GM19328 (cell line): ENCODE data around the gene CHST5.
"Not testable (repeated sequence)": the region's sequence is repeated elsewhere in the genome, so short reads cannot be mapped to it uniquely, and the experiment has no call there.

Experiments
- ATAC-seq: cut with Tn5 transposase; IDR thresholded peaks from one replicate; pipeline ENCODE4 v1.9.1; 2021; ENCODE audit warnings: mild to moderate bottlenecking, moderate library complexity; ENCODE audit not compliant: unreplicated experiment

Gene CHST5

DNA sequence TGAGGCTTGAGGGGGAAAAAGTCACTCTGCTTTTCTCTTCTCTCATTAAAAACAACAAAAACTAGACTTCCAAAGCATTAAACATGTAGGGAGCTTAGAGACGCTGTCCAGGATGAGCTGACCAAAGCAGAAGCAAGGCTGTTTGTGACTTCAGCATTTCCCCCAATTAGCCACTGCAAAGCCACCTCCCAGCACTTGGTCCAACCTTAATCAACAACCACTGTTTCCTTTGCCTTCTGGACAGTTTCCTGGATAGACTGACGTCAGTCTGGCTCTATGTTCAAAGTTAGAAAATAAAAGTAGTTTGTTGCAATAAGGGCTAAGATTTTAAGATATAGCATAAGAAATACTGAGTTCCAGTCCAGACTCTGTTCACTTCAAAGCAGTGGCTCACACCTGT, 17.0 kb upstream of the CHST5 start:
- ATAC-seq: no peak

DNA sequence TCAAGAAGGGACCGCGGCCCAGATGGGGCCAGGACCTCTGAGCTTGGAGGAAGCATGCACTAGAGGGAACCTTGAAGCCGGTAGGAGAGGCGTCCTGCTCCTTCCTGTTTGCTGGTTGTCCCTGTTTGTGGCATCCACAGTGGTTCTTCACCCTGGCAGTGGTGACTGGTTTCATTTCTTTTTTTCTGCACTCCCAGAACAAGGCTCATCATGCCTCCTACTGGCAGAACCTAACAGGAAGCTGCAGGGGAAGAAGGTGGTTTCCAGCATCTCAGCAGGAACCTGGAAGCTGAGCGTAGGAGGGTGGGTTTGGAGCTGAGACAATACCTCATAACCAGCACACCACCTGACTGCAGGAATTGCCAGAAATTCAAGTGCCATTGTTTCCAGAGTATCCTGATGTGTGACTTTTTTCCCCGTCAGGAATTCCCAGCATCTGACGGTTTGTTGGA, 14.3 kb upstream of the CHST5 start:
- ATAC-seq: peak; percentile 63

DNA sequence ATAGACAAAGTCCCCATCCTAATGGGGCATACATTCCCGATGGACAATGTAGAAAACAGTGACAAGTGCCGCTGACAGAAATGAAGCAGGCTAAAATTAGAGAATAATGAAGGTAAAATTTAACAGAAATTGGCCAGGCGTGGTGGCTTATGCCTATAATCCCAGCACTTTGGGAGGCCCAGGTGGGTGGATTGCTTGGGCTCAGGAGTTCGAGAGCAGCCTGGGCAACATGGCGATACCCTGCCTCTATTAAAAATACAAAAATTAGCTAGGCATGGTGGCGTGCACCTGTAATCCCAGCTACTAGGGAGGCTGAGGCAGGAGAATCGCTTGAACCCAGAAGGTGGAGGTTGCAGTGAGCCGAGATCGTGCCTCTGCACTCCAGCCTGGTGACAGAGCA, 12.5 kb upstream of the CHST5 start:
- not testable (repeated sequence) for ATAC-seq

DNA sequence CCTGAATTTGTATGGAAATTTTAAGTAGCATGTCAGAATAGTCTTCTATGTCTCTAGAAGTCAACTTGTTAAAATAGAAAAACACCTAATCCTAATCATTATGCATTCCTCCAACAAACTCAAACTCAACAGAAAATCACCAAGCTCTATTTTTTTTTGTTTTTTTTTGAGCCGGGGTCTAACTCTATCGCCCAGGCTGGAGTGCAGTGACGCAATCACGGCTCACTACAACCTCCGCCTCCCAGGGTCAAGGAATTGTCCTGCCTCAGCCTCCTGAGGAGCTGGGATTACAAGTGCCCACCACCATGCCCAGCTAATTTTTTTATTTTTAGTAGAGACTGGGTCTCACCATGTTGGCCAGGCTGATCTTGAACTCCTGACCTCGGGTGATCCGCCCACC, 10.4 kb upstream of the CHST5 start:
- ATAC-seq: no peak

DNA sequence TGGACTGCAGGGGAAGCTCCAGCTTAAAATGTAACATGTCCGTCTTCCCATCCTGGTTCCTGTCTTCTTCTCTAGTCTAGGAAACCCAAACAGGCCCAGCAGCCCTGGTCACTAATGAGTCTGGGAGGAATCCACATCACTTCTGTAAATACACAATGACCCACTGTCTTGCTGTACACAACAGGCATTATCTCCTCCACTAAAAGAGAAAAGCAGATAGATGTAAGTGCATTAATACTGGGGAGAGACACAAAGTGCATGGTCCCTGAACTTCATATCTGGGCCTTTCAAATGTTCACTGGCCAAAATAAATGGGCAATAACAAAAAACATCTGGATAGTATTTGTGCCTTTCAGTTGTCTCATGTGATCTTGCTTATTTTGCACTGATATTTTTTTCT, 10.0 kb upstream of the CHST5 start:
- not testable (repeated sequence) for ATAC-seq

DNA sequence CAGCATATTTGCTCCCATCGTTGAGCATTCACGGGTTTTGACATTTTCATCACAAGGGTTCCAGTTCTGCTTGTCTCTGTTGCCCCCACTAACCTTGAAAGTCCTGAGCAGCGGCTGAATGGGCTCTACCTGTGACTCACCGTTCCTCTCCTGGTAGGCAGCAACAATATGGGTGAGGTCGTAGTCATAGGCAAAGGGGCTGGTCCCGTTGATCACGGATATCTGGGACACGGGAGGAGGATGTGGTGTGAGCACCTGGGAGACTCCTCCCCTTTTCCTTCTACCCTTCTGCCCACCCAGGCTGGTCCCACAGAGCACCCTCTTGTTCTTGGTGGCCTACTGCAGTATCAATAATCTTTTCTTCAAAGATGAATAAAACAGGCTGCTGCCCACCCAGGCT, 6.6 kb upstream of the CHST5 start:
- ATAC-seq: not testable (repeated sequence)

DNA sequence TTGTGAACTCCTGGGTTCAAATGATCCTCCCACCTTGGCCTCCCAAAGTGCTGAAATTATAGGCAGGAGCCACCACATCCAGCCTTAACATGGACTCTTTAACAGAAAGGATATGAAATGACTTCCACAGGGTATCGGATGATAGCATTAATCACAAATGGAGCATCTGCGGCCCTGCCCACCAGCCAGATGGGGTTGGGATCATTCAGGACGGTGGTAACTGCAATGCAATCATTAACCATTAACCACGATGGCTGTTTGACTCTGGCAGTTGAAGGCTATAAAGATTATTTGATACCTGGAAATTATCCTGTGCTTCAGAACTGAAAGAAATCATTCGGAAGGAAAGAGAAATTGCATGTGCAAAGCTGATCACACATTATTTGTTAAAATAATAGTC, 5.3 kb upstream of the CHST5 start:
- ATAC-seq: no peak

DNA sequence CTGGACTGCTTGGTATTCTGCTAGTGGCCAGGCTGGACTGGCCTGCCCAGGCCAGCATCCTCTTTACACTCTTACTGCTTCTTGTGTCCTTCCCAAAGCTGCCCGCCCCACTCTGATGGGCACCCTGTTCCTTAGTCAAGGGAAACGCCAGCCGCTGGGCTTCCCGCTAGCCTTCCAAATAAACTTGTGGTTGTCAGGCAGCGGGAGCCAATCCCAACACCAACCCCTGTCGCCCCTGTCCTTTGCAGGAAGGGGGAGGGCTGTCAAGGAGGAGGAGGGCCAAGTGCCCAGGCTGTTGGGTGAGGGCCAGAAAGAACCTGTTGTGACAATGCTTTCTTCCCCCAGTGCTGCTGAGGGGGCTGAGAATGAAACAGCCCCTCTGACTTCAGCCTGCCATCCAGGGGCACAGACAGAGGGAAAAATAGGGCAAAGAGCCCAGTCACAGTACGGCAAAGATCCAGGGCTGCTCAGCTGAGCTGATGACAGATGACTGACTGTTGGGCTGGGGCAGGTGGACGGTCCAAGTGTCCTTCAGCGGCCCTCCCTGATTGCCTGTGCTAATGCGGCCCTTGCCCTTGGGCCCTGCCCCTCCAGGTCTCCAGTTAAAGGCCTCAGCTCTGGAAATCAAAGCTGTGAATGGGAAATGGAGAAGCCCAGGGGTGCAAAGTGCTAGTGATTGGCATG, 3.1 kb upstream of the CHST5 start:
- not testable (repeated sequence) for ATAC-seq

DNA sequence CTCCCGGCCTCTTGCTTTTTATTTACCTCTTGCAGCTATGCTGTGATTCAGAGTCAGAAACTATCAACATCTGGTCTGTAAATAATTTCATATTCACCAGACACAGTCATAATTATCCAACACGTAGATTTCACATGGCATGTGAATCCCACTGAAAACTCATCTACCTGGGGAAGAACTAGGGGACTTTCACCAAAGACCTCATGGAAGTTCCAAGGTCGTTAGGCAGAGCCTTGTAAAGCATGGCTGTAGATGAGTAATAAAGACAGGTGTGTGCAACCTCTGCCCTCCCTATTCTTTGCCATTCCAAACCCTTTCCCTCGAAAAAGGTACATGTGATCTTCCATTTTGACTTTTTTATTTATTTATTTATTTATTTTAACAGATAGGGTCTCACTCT, 1.9 kb upstream of the CHST5 start:
- ATAC-seq: no peak

DNA sequence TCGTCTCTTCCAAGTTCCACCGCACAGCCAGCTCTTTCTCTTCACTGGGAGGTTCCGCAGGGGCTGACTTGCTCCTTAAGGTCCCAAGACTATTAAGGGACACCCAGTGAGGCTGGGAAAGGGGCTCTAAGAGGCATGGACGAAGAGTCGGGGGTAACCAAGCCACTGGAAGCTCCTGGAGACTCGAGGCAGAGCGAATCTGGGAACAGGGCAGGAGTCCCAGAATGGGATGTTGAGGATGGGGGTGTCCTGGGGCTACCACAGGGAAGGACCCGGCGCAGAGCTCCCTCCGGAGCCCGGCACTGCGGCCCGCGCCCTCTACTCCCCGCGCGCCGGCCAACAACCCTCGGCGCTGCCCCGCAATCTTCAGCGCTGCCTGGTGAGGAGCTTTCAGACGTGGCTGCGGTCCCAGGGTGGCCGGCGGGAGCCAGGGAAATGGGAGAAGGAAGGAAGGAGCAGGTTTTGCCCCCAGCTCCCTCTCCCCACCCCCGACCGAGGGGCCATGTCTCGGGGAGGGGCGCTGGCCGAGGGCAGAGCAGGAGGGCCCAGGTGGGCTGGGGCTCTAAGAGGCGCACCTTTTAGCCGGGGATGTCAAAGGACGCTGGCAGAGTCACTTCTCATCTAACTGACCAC, 581 bp downstream of the CHST5 start:
- no peak for ATAC-seq

DNA sequence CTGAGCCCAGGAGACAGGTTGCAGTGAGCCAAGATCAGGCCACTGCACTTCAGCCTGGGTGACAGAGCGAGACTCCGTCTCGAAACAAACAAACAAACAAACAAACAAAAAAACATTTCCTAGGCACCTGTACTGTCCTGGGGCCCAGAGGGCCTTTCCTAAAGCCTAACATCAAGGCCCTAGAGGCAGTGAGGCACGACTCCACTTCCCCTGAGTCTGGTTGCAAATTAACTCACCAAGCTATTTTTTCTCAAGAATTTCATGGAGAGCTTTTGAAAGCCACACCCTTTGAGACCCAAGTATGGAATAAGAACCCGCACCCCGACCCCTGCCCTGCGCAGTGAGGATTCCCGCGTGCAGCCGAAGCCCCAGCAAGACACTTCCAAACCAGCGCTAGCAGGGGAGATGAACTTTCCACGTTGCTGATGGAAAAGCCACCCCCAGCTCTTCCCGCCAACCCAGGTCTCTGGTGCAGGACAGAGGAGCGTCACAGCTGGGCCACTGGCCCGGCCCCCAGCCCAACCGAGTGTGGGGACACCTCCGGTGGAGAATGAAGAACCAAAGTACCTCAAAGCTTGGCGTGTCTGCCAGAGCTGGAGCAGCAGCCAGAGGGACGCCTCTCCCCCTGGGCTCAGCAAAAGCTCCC, 1.2 kb downstream of the CHST5 start:
- no peak for ATAC-seq

DNA sequence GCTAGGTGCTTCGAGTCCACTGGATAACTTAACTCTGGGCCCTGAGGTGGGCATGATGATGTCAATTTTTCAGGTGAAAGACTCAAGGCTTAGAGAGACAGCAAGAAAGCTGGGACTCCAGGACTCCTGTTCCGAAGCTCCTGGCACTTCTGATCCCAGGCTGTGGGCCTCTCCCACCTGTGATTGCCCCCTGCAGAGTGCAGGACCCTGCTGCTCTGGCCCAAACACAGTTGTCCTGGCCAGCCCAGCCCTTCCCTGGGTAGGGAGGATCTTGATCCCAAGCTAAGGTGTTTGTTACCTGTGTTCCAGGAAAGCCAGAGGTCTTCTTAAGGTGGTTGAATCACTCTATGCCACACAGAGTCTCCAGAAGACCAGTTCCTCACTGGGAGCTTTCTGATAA, 3.1 kb downstream of the CHST5 start:
- no peak for ATAC-seq

DNA sequence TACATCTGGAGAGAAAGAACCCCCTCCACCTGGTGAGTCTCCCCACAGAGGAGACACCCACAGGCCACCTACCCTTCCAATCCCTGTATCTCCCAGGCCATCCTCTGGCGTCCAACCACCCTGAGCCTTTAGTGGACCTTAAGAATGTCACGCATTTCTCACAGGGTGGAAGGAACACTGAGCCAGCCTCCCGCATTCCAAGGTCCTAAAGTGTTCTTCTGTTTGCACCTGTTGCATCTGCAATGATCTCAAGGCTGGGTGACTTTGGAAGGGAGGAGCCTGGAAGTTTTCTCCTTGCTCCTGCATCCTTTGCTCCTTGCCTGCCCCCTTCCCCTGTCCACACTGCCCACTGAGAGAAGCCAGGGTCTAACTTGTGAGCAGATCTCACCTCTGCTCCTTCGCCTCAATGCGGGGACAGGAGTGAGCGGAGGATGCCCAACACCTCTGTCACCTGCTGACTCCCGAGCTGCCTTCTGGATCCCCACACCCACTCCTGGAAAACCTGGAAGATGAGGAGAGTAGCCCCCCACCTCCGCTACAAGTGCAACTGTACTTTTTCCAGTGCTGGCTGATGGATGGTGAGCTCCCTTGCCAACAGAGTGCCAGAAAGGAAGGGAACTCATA, 3.7 kb downstream of the CHST5 start:
- no peak for ATAC-seq

DNA sequence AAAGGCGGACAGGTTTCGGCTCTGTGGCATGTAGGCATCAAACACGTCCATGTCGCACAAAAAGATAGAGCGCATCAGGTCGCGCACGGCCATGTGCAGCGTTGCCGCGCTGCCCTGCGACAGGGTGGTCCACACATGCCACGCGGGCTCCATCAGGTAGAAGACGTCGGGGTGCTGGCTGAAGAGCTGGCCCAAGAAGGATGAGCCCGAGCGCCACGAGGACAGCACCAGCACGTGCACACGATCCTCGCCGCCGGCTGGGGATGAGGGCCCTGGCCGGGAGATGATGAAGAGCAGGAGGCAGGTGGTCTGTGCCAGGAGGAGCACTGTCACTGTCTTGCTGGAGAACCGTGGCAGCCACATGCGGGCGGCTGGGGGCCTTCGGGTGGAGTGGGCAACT, 5.9 kb downstream of the CHST5 start:
- ATAC-seq: no peak

DNA sequence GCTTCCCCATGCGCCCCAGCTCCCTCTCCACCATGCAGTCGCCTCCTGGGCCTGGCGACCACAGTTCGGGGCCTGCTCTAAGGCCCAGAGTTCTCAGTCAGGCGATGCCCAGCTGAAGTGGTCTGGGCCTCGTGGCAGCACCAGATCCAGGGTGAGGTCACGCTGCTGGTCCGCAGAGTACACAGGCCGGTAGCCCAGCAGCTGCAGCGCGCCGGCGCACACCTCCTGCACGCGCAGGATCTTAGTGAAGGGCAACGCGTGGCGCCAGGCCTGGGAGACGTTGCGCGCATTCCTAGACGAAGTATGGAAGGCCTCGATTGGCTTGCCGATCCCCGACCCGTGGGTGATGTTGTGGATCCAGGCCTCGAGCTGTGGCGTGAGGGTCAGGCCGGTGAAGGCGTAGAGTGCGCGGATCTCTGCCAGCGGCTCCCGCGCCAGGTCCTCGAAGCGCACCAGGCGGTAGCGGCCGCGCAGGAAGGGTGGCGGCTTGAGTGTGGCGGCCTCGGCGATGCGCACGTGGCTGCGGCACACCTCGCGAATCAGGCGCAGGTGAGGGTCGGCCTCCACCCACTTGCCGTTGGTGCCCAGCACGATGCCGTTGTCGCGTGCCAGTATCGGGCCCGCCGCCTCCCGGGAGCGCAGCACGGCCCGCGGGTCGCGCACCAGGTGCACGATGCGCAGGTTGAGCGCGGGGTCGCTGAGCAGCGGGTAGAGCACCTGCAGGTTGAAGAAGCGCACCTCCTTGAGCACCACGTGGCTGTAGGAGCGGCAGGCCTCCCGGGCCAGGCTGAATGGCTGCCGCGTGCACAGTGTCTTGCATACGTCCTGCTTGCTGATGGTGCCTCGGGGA, 6.6 kb downstream of the CHST5 start:
- no peak for ATAC-seq

DNA sequence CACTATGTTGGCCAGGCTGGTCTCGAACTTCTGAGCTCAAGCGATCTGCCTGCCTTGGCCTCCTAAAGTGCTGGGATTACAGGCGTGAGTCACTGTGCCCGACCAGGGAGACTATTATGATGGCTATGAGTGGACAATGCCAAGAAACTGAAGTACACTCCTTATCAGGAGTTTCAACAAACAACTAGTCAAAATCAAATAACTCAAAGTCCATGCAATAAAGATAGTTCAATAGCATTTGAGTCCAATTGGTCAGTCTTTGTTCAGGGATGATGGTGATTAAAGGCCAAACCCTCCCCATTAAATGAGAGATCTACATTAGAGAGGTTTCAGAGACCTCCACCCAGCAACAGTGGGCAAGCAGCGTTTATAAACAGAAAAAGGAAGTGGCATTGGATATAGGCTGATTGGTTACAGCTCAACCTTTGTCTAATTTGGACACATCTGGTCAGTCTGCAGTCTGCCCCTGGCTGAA, 8.0 kb downstream of the CHST5 start:
- no peak for ATAC-seq

DNA sequence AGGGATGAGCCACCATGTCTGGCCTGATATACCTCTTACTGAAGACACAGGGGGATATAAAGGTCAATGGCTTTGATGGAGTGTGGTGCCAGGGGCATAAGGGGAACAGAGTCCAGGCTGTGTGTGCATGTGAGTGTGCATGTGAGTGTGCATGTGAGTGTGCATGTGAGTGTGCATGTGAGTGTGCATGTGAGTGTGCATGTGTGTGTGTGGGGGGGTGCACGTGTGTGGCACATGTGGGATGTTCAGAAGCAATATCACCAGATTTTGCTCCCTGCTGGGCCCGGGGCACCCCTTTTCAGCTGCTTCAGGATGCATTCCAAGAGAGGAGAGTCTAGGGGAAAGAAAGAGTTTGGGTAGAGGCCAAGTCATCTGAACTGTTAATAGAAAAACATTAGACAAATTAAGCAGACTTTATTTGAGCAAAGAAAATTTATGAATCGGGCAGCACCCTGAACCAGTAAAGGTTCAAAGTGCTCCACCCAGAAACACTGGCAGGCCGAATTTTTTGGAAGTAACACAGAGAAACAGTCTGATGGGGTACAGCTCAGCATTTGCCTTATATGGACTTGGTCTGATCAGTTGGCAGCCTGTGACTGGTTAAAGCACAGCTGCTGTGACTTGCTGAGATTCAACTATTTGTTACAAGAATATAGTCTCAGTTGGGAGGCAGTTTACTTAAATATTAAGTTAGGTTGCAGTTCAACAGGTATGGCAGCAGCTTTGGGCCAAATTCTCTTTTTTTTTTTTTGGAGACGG, 9.7 kb downstream of the CHST5 start:
- ATAC-seq: no peak

DNA sequence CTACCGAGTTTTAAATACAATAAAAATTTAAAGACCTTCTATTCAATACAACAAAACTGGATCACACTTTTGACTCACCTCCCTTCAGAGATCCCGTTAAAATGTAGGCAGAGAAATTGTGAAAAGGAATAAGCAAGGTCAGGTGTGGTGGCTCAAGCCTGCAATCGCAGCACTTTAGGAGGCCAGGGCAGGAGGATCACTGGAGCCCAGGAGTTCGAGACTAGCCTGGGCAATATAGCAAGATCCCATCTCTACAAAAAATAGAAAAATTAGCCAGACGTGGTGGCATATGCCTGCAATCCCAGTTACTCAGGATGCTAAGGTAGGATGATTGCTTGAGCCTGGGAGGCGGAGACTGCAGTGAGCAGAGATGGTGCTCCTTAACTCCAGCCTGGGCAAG, 16.7 kb downstream of the CHST5 start:
- ATAC-seq: no peak

DNA sequence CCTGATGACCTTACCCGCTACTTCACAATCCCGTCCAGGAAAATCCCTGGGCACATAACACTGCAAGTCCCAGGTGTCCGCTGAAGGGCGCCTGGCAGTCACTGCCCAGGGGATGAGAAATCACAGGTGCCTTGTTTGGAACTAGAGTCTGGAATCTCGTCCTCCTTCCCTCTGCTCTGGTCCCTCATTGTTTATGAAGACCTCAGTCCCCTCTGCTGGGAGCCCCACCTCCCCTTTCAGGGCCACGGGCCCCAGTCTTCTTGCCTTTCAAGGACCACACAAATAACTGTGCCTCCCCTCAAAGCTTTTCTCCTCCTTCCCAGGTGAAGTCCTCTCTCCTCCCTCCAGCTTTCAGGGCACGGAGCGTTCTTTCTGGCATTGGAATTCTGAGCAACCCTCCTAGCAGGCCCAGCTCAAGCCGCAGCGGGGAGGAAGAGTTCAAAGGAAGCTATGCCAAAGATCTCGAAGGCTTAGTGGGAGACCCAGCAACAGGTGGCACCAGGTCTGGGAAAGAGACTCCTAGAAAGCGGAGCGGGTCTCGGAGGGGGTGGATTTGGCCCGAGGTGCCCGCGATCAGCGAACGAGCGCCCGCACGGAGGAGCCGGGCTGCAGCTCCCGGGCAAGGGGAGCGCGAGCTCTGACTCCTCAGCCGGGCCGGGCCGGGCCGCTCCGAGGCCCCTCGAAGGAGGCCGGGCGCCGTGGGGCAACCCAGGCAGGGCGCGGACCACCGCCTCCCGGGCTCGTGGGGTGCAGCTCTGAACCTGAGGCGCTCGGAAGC, 19.5 kb downstream of the CHST5 start:
- ATAC-seq: peak; percentile 19
